ENCODE data around the gene ANKRD53.
A peak's percentile ranks its signal among the peaks of the same experiment; 100 is the strongest.

Gene ANKRD53

GRCh38 chr2:70965506-70965905 lies 12.9 kb upstream of the ANKRD53 start:
- no peak for DNase-seq

GRCh38 chr2:70966681-70967080 lies 11.7 kb upstream of the ANKRD53 start:
- DNase-seq = no peak

- no peak for DNase-seq
Observed at GRCh38 chr2:70967189-70967588, 11.2 kb upstream of the ANKRD53 start.

- DNase-seq = no peak
Observed at GRCh38 chr2:70974592-70974991, 3.8 kb upstream of the ANKRD53 start.

- DNase-seq = no peak
Observed at GRCh38 chr2:70975237-70975636, 3.2 kb upstream of the ANKRD53 start.

GRCh38 chr2:70977605-70978205 lies 725 bp upstream of the ANKRD53 start:
- DNase-seq = peak in 1 of 5 donors; percentile 58

GRCh38 chr2:70979180-70979488 lies 704 bp downstream of the ANKRD53 start:
- DNase-seq = no peak

GRCh38 chr2:70979626-70980025 lies 1.2 kb downstream of the ANKRD53 start:
- no peak for DNase-seq

GRCh38 chr2:70981421-70981820 lies 3.0 kb downstream of the ANKRD53 start:
- no peak for DNase-seq

GRCh38 chr2:70981866-70982810 lies 3.7 kb downstream of the ANKRD53 start:
- no peak for DNase-seq

GRCh38 chr2:70982971-70983370 lies 4.5 kb downstream of the ANKRD53 start:
- DNase-seq = no peak

GRCh38 chr2:70983506-70984227 lies 5.2 kb downstream of the ANKRD53 start:
- no peak for DNase-seq

- DNase-seq = no peak
Observed at GRCh38 chr2:70984228-70984575, 5.8 kb downstream of the ANKRD53 start.

GRCh38 chr2:70984576-70985282 lies 6.3 kb downstream of the ANKRD53 start:
- peak; percentile 60 to 80 (median 74) for DNase-seq

GRCh38 chr2:70985283-70985688 lies 6.9 kb downstream of the ANKRD53 start:
- DNase-seq = no peak

GRCh38 chr2:70985956-70986355 lies 7.5 kb downstream of the ANKRD53 start:
- DNase-seq = no peak

- no peak for DNase-seq
Observed at GRCh38 chr2:70986499-70987189, 8.2 kb downstream of the ANKRD53 start.

GRCh38 chr2:70987386-70987785 lies 9.0 kb downstream of the ANKRD53 start:
- no peak for DNase-seq

GRCh38 chr2:70988151-70988550 lies 9.7 kb downstream of the ANKRD53 start:
- no peak for DNase-seq

GRCh38 chr2:70988726-70989648 lies 10.6 kb downstream of the ANKRD53 start:
- DNase-seq = no peak

- no peak for DNase-seq
Observed at GRCh38 chr2:70990216-70990615, 11.8 kb downstream of the ANKRD53 start.
